H9 (cell line): ENCODE results near the gene TIAM1. TPM values are rescaled to one million over a fixed set of nuclear protein-coding genes. Genes with fewer than 3 reads are reported as not detected.

ENCODE experiments used
- DNase-seq: peaks from one replicate; pipeline ENCODE4 v3.0.0-alpha.2; 2017
- H2AFZ ChIP-seq: one replicate; pipeline ENCODE4 v1.6.1; 2013; ENCODE audit warnings: mild to moderate bottlenecking, low read length, control low read depth, moderate library complexity
- H2AK5ac ChIP-seq: 2 replicates; pipeline ENCODE4 v1.6.1; 2013; ENCODE audit warnings: low read length, control low read depth, mixed read lengths; ENCODE audit not compliant: insufficient read length
- H2BK120ac ChIP-seq: one replicate; pipeline ENCODE4 v1.6.1; 2013; ENCODE audit warnings: low read depth, mild to moderate bottlenecking, low read length, control low read depth, inconsistent platforms; ENCODE audit not compliant: poor library complexity, severe bottlenecking
- H2BK12ac ChIP-seq: 2 replicates; pipeline ENCODE4 v1.6.1; 2013; ENCODE audit warnings: low read length, control low read depth, mixed read lengths, low read depth; ENCODE audit not compliant: insufficient read length
- H2BK15ac ChIP-seq: 2 replicates; pipeline ENCODE4 v1.6.1; 2013; ENCODE audit warnings: low read depth, low read length, control low read depth
- H2BK20ac ChIP-seq: one replicate; pipeline ENCODE4 v1.6.1; 2013; ENCODE audit warnings: low read depth, mild to moderate bottlenecking, low read length, control low read depth, inconsistent platforms; ENCODE audit not compliant: poor library complexity, severe bottlenecking
- H2BK5ac ChIP-seq: 2 replicates; pipeline ENCODE4 v1.6.1; 2013; ENCODE audit warnings: low read length, control low read depth, mixed read lengths; ENCODE audit not compliant: insufficient read length
- H3K14ac ChIP-seq: 2 replicates; pipeline ENCODE4 v1.6.1; 2013; ENCODE audit warnings: low read length, control low read depth; ENCODE audit not compliant: insufficient read depth
- H3K18ac ChIP-seq: 2 replicates; pipeline ENCODE4 v1.6.1; 2013; ENCODE audit warnings: low read depth, mild to moderate bottlenecking, mixed read lengths, low read length, control low read depth; ENCODE audit not compliant: insufficient read length
- H3K23ac ChIP-seq: 2 replicates; pipeline ENCODE4 v1.6.1; 2013; ENCODE audit warnings: low read length, control low read depth, mixed read lengths, low read depth; ENCODE audit not compliant: insufficient read length
- H3K23me2 ChIP-seq: 2 replicates; pipeline ENCODE4 v1.6.1; 2013; ENCODE audit warnings: low read depth, mild to moderate bottlenecking, mixed read lengths, low read length, control low read depth; ENCODE audit not compliant: insufficient read length, poor library complexity, severe bottlenecking
- H3K27ac ChIP-seq: 2 replicates; pipeline ENCODE4 v1.5.1; 2013; ENCODE audit warnings: low read length, control low read depth, mixed read lengths, low read depth; ENCODE audit not compliant: insufficient read length
- H3K27me3 ChIP-seq: 2 replicates; pipeline ENCODE4 v1.6.1; 2013; ENCODE audit warnings: low read length, control low read depth, inconsistent platforms; ENCODE audit not compliant: insufficient read depth
- H3K4ac ChIP-seq: 2 replicates; pipeline ENCODE4 v1.6.1; 2013; ENCODE audit warnings: low read depth, mild to moderate bottlenecking, control low read depth, inconsistent platforms, low read length, moderate library complexity
- H3K4me1 ChIP-seq: 2 replicates; pipeline ENCODE4 v1.6.1; 2013; ENCODE audit warnings: low read length, control low read depth, inconsistent platforms; ENCODE audit not compliant: insufficient read depth
- H3K4me2 ChIP-seq: 2 replicates; pipeline ENCODE4 v1.6.1; 2013; ENCODE audit warnings: low read length, control low read depth, mixed read lengths; ENCODE audit not compliant: insufficient read length, insufficient read depth
- H3K56ac ChIP-seq: 2 replicates; pipeline ENCODE4 v1.6.1; 2013; ENCODE audit warnings: low read depth, mild to moderate bottlenecking, mixed read lengths, low read length, control low read depth; ENCODE audit not compliant: insufficient read length
- H3K79me1 ChIP-seq: 2 replicates; pipeline ENCODE4 v1.6.1; 2013; ENCODE audit warnings: low read depth, mild to moderate bottlenecking, moderate library complexity, low read length, control low read depth, inconsistent platforms; ENCODE audit not compliant: insufficient read depth, poor library complexity, severe bottlenecking
- H3K79me2 ChIP-seq: 2 replicates; pipeline ENCODE4 v1.6.1; 2013; ENCODE audit warnings: low read length, control low read depth, inconsistent platforms; ENCODE audit not compliant: insufficient read depth
- H3K9ac ChIP-seq: 2 replicates; pipeline ENCODE4 v1.6.1; 2013; ENCODE audit warnings: low read length, control low read depth, mixed read lengths; ENCODE audit not compliant: insufficient read length; ENCODE audit errors: extremely low read depth
- H3K9me3 ChIP-seq: one replicate; pipeline ENCODE4 v1.6.1; 2013; ENCODE audit warnings: low read depth, low read length, inconsistent platforms; ENCODE audit not compliant: control insufficient read depth
- H3T11ph ChIP-seq: one replicate; pipeline ENCODE4 v1.6.1; 2013; ENCODE audit warnings: mild to moderate bottlenecking, low read length, control low read depth, inconsistent platforms
- H4K20me1 ChIP-seq: one replicate; pipeline ENCODE4 v1.6.1; 2013; ENCODE audit not compliant: control insufficient read depth, insufficient read length, insufficient read depth
- H4K5ac ChIP-seq: 2 replicates; pipeline ENCODE4 v1.6.1; 2013; ENCODE audit warnings: low read depth, mild to moderate bottlenecking, mixed read lengths, low read length, control low read depth; ENCODE audit not compliant: insufficient read length
- H4K8ac ChIP-seq: replicated peaks from 2 replicates; pipeline ENCODE4 v1.6.1; 2013; ENCODE audit warnings: low read length, control low read depth, mixed read lengths, low read depth; ENCODE audit not compliant: insufficient read length
- H4K91ac ChIP-seq: 2 replicates; pipeline ENCODE4 v1.6.1; 2013; ENCODE audit warnings: low read depth, mild to moderate bottlenecking, moderate library complexity, mixed read lengths, low read length, control low read depth; ENCODE audit not compliant: insufficient read length
- H3K27ac Mint-ChIP-seq, 3 experiments: 2 replicates in 2 of 3; 3 replicates in 1 of 3; pipeline ENCODE4 v1.8.0; 2020 to 2021; ENCODE audit warnings: mixed read lengths in 3 of 3, mild to moderate bottlenecking in 1 of 3, moderate library complexity in 1 of 3
- H3K27me3 Mint-ChIP-seq: 2 replicates; pipeline ENCODE4 v1.8.0; 2021; ENCODE audit warnings: low read depth, mild to moderate bottlenecking, moderate library complexity, mixed read lengths
- H3K36me3 Mint-ChIP-seq, 3 experiments: 2 replicates in 2 of 3; 3 replicates in 1 of 3; pipeline ENCODE4 v1.8.0; 2020 to 2021; ENCODE audit warnings: low read depth in 3 of 3, mixed read lengths in 3 of 3; ENCODE audit not compliant: insufficient read depth in 1 of 3
- H3K4me1 Mint-ChIP-seq, 2 experiments: 2 replicates each; pipeline ENCODE4 v1.8.0; 2020; ENCODE audit warnings: mixed read lengths in 2 of 2
- H3K4me3 Mint-ChIP-seq, 2 experiments: 2 replicates in 1 of 2; 3 replicates in 1 of 2; pipeline ENCODE4 v1.8.0; 2020 to 2021; ENCODE audit warnings: mild to moderate bottlenecking in 2 of 2, mixed read lengths in 2 of 2, moderate library complexity in 1 of 2
- H3K9me3 Mint-ChIP-seq, 2 experiments: 2 replicates in 1 of 2; 3 replicates in 1 of 2; pipeline ENCODE4 v1.8.0; 2020; ENCODE audit warnings: mild to moderate bottlenecking in 2 of 2, mixed read lengths in 2 of 2, moderate library complexity in 1 of 2
- CTCF ChIP-seq: fragments of 200-600 bp; sonication (generic); conservative IDR thresholded peaks from 3 replicates; pipeline ENCODE4 v1.8.0; 2021; ENCODE audit warnings: antibody characterized with exemption, mild to moderate bottlenecking
- WGBS: extraction: QIAGEN DNeasy Blood & Tissue Kit; methylation state at CpG from one replicate; pipeline ENCODE4 v1.1.7; 2013; ENCODE audit warnings: missing lambda C conversion rate, low lambda C conversion rate, mixed read lengths; ENCODE audit not compliant: insufficient read length; ENCODE audit errors: extremely low coverage; 5-methylcytosine and 5-hydroxymethylcytosine counted together
- total RNA-seq: library from RNA; stranded (reverse); gene quantifications from 2 replicates; pipeline ENCODE4 v1.2.1, GENCODE V29; 2021

Gene TIAM1
- total RNA-seq, 1 experiment from 2014 or later: 23.1 TPM

- Mint-ChIP-seq H3K27me3 (no peaks in the 10 kb centered on the region), H3K4me3 (no peak overlapping the region), H3K9me3 (peaks cover 0 to 2% of the 10 kb centered on the region in 2 experiments; a peak in 2 of 5 replicates), H3K4me1 (peaks cover 5% of the 10 kb centered on the region in 2 experiments), H3K36me3 (peaks cover 0 to 4% (median 0%) of the 10 kb centered on the region in 3 experiments; a peak in 2 of 7 replicates), H3K27ac (no peak overlapping the region)
- no peak overlapping the region for H3K14ac ChIP-seq
- no peak overlapping the region for H3K56ac ChIP-seq
- no peak overlapping the region for H3K9ac ChIP-seq
- H3K18ac ChIP-seq: no peak overlapping the region
- no peak overlapping the region for H3K4ac ChIP-seq
- H3K4me1 ChIP-seq: no peaks in the 10 kb centered on the region
- DNase-seq: peak; percentile 41
- H3K79me2 ChIP-seq: no peaks in the 10 kb centered on the region
- no peak overlapping the region for H4K8ac ChIP-seq
- no peak overlapping the region for H3K4me2 ChIP-seq
- H4K5ac ChIP-seq: no peak overlapping the region
- no CpG with 5 or more reads among the region's 29 CpGs for WGBS
- H3K23ac ChIP-seq: no peak overlapping the region
- H2AK5ac ChIP-seq: no peak overlapping the region
- no peaks in the 10 kb centered on the region for H3K9me3 ChIP-seq
- TF ChIP-seq CTCF: peak; percentile 36; the same call in 2 of the 3 replicates
- H3K27ac ChIP-seq: no peak overlapping the region
- H2BK20ac ChIP-seq: no peak overlapping the region
- no peaks in the 10 kb centered on the region for H3K23me2 ChIP-seq
- H2BK120ac ChIP-seq: no peak overlapping the region
- H3K79me1 ChIP-seq: no peaks in the 10 kb centered on the region
- no peak overlapping the region for H4K91ac ChIP-seq
- no peak overlapping the region for H2BK15ac ChIP-seq
- H4K20me1 ChIP-seq: no peaks in the 10 kb centered on the region
- no peak overlapping the region for H2BK12ac ChIP-seq
- no peak overlapping the region for H2AFZ ChIP-seq
- no peak overlapping the region for H2BK5ac ChIP-seq
- H3K27me3 ChIP-seq: no peaks in the 10 kb centered on the region
- H3T11ph ChIP-seq: no peak overlapping the region
Observed at GRCh38 chr21:31088474-31088751, 255.6 kb downstream of the TIAM1 start.
